Hepatocyte (in vitro differentiated cells): ENCODE results near the gene AGPS.
"Not testable (repeated sequence)": the region's sequence is repeated elsewhere in the genome, so short reads cannot be mapped to it uniquely, and the experiment has no call there.

Experiments
- CTCF ChIP-seq: fragments of 200-600 bp; sonication (generic); IDR thresholded peaks from 2 replicates; pipeline ENCODE4 v1.5.1; 2016; ENCODE audit warnings: antibody characterized with exemption, mild to moderate bottlenecking; ENCODE audit not compliant: poor library complexity
- EZH2 ChIP-seq: fragments of 200-600 bp; sonication (generic); IDR thresholded peaks from 2 replicates; pipeline ENCODE4 v1.6.1; 2016; ENCODE audit warnings: antibody characterized with exemption, mild to moderate bottlenecking, borderline replicate concordance

DNA sequence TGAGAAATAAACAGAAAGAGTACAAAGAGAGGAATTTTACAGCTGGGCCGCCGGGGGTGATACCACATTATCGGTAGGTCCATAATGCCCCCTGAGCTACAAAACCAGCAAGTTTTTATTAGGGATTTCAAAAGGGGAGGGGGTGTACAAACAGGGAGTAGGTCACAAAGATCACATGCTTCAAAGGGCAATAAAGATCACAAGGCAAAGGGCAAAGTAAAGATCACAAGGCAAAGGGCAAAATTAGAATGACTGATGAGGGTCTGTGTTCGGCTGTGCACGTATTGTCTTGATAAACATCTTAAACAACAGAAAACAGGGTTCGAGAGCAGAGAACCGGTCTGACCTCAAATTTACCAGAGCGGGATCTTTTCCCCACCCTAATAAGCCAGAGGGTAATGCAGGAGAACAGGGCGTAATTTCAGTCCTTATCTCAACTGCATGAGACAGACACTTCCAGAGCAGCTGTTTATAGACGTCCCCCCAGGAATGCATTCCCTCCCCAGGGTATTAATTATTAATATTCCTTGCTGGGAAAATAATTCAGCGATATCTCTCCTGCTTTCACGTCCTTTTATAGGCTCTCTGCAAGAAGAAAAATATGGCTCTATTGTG is 38.6 kb downstream of the AGPS start:
- TF ChIP-seq CTCF, EZH2: not testable (repeated sequence)
